ENCODE results near the gene PPARD.

GRCh38 chr6:35321091-35321490, 21.3 kb upstream of the PPARD start:
- TF ChIP-seq SIN3A (IDR thresholded peaks at IDR 0.05; ENCODE audit: borderline replicate concordance, insufficient read depth, low read length): no peak
- no peak for TF ChIP-seq POLR2AphosphoS5 (IDR thresholded peaks at IDR 0.05; ENCODE audit: low read depth, low read length)

Data from PFSK-1 (cell line).